HG02870 (cell line): ENCODE results near the gene NT5DC1.
"Not testable (repeated sequence)": the region's sequence is repeated elsewhere in the genome, so short reads cannot be mapped to it uniquely, and the experiment has no call there.

Source experiments
- ATAC-seq: cut with Tn5 transposase; IDR thresholded peaks from one replicate; pipeline ENCODE4 v1.9.1; 2021; ENCODE audit warnings: mild to moderate bottlenecking, moderate library complexity; ENCODE audit not compliant: unreplicated experiment

The NT5DC1 gene

DNA sequence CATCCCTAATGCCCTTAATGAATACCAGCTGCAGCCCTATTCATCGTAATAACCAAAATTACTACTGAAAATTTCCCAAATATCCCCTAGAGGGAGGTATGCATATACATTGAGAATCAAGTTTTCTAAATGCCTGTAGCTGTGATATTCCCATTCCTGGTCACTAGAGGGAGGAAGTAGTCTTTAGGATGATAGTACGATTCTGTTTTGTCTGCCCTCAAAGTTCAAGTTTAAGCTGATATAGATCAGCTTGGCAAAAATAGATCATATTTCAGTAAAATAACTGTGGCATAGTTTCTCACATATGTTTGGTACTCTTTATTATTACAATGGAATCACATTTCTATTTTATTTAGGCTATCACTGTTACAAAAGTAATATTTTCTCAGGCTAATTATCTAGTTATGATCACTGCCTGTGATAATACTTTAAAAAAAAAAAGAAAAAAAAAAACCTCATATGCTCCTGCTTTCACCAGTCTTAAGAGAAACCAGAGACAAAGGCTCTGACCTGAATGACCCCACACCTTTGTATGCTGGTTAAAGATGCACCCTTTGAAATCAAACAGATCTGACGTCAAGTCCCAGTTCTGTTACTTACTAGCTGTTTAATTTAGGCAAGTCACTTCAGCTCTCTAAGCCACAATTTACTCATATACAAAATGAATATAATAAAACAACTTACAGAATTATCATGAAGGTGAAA, 168.1 kb downstream of the NT5DC1 start:
- peak; percentile 91 for ATAC-seq

DNA sequence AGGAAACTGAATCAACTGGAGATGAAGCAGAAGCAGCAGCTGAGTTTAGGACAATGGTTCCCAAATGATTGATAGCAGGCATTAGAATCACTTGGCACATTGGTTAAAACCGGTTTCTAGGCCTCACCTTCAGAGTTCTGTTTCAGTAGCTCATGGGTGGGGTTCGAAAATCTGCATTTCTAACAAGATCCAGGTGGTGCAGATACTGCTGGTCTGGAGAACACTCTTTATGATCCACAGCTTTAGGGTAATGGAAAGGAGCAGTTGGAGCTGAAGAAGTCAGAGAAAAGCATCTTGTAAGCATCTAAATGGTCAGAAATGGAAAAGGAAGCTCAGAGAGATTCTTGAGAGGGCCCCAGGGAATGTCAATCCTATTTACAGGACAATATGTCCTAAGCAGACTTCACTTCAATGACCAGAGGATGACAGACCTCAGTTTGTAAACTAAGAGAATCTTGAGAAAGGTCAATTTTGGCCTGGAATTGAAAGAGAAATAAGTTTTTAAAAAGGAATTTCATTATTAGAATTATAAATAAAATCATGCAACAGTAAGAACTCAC, 170.6 kb downstream of the NT5DC1 start:
- ATAC-seq: no peak

DNA sequence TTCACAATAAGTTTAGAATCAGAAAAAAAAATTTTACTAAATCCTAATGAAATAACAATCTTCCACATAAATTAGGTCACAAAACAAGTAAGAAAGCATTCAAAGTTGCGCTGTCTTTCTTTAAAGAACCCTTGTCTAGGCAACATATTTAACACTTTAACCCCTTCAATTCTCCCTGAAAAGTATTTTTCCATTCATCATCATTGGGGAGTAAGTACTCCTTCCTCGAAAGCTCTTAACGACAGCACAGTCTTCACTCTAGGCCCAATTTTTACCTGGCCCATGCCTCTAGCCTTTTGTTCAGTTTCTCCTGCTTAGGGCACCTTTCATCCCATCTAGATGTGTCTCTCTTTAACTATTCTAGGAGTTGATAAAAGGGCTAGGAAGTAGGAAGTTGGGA, 176.5 kb downstream of the NT5DC1 start:
- ATAC-seq: no peak

DNA sequence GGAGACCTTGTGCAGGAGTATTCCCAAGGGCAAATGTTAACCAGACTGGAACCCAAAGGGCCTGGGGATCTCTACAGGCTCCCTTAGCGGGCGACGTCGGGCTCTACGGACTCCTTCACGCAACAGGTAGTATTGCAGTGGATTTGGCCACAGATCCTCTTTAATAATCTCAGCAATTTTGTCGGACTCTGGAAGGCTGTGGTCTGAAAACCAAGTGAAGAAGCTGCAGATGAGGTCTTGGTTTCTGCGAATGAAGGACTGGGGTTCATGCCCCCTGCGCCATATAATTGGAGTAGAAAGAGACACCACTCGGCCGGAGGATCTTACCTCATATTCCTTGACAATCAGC, 177.8 kb downstream of the NT5DC1 start:
- ATAC-seq: no peak

DNA sequence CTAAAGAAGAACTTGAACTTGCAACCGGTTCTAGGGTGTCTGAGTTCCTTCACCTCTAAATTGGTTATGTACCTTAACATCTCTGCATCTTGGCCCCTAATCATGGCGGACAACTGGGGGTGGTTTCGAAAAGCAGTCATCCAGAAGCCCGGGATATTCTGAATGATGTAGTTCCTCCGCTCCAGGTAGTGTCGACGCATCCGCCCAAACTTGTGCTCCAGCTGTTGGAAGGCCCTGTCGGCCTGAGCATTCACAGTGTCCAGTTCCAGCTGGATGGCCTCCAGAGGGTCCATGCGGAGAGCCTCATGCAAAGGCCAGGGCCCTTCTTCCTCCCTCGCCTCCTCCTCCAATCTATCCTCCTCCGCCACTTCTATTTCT, 178.2 kb downstream of the NT5DC1 start:
- peak; percentile 1 for ATAC-seq

DNA sequence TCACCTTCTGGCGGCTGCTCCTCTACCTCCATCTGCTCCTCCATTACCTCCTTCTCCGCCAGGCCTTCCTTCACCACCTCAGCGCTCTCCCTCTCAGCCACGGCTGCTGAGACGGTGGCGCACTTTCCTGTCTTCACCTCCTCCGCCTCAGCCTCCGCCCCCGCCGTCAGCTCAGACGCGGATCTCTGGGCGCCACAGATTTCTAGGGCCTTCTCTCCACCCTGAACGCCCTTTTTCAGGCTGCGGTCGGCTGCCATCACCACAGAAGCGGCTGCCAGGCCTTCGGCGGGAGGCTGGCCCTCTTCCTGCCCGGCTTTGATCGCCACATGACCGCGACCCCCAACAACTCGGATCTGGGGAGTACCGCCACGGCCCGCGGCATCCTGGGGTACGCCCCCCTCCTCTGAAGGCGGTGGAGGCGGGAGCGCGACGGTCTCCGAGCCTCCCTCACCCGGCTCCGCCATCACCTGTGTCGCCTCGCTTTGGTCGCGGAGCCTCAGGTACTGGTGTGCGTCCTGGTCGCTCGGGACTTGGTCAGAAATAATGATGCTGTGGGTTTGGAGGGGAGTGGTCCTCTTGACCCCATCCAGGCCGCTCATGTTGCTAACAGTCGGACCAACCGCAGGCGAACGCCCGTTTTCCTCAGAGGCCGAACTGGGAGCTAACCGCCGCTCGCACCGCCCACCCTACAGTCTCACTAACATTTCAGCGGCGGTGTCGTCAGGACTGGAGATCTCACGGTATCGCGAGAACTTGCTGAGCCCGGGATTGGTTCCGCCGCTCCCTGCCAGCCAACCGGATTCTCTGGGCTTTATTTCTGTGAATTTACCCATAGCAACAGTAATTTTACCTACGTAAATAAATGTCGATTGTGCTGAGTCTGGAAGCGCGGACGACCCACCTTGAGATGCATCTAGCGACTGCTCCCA, 178.8 kb downstream of the NT5DC1 start, which contains the start of gene TSPYL1:
TSPYL1 (minus strand) TSS at position 699 of the 929 bp plus-strand sequence; CDS start at position 599, 100 bp downstream.
- ATAC-seq: peak; percentile 93

DNA sequence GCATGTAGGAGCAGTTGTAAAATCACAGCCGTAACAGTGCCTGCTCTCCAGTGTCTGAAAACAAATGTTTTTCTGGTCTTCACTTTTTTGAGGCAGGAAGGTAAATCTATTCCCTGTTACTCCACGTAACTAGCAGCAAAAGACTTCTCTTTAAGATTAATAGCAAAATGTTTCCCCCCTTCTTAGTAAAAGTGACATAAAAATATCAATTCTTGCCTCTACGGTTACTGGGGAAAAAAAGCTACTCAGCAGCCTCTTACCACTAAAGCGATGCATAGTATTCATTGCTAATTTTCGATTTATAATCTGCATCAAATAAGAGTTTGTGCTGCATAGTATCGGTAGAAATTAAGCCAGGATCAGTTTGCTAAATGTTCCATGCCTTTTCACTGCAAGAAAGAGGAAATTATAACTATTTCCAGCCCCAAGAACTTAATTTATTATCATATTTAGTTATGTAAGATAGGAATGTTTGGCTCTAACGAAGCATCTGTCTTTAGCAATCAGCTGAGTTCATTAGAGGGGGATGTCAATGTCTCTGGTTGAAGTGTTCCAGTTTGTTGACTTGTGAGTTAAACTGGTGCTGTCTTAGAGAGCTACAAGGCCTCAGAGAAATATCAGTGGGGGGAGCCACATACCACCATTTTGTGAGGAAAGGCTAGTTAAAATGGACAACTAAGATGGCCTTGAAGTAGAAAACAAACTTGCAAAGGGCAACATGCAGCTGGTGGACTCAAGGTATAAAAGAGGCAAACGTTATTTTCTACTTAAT, 179.7 kb downstream of the NT5DC1 start:
- ATAC-seq: no peak

DNA sequence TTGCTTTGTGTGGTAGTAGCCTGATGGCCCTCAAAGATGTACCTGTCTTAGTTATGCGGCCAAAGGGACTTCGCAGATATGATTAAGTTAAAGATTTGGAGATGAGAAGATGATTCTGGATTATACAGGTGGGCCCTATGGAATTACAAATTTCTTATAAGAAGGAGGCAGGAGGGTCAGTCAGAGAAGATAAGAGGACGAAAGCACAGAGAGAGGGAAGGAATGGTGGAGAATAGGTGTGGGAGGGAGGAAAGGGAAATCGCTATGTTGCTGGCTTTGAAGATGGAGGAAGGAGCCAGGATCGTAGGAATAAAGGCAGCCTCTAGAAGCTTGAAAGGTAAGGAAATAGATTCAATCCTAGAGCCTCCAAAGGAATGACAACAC, 180.3 kb downstream of the NT5DC1 start:
- no peak for ATAC-seq

DNA sequence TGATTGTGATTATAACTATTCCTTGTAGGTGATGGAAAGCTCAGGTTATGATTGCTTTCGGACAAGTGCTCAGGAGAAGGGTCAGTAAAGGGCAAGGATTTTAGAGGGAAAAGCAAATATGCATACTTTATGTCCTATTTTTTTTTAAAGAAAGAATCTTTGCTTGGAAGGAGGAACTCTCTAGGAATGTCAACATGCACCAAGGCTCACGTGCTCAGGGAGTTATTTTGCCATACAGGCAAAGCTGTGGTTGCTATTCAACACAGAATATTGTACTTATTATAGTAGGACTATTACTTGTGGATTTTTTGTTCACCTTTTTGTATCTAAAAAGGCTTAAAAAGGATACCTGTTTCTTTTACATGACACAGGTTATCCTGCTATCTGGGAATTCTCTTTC, 182.0 kb downstream of the NT5DC1 start:
- no peak for ATAC-seq

DNA sequence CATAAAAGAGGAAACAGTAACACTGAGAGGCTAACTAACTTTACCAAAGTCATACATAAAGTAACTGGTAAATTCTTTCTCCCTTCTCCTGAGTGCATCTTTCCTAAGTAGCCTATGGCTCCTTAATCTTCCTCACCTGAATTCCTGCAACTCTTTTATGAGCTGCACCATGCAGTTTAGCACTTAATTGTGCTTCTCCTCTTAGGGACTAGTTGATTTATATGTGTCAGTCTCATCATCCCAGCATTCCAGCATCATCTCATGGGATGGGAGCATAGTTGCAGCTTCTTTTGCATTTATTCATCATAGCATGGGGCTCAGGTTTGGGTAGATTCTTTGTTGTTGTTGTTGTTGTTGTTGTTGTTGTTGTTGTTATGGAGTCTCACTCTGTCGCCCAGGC, 182.5 kb downstream of the NT5DC1 start:
- no peak for ATAC-seq

DNA sequence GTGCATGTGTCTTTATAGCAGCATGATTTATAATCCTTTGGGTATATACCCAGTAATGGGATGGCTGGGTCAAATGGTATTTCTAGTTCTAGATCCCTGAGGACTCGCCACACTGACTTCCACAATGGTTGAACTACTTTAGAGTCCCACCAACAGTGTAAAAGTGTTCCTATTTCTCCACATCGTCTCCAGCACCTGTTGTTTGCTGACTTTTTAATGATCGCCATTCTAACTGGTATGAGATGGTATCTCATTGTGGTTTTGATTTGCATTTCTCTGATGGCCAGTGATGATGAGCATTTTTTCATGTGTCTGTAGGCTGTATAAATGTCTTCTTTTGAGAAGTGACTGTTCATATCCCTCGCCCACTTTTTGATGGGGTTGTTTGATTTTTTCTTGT, 184.3 kb downstream of the NT5DC1 start:
- not testable (repeated sequence) for ATAC-seq

DNA sequence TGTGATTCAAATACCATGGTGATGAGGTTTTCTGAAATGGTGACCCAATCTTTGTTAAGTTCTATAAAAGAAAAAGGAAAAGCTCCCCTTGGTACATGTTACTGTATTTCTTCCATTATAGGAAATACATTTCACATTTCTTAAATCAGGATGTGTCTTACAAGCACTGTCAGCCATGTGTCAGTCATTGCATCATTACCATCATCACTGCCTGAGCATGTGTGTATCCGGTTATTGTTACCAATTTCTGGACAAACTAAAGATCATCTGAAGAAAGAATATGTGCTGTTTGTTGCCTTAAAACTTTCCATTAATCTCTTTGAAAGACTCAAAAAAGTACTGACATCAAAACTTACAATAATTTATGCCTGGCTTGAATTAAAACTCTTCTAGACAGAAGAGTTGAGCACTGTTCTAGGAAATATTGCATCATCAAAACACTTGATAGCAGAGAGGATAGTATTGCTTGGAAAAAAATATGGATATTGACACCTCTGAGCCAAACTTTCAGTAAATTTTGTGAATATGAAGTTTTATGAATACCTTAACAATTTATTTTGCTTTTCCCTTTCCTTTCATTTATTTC, 186.2 kb downstream of the NT5DC1 start:
- no peak for ATAC-seq

DNA sequence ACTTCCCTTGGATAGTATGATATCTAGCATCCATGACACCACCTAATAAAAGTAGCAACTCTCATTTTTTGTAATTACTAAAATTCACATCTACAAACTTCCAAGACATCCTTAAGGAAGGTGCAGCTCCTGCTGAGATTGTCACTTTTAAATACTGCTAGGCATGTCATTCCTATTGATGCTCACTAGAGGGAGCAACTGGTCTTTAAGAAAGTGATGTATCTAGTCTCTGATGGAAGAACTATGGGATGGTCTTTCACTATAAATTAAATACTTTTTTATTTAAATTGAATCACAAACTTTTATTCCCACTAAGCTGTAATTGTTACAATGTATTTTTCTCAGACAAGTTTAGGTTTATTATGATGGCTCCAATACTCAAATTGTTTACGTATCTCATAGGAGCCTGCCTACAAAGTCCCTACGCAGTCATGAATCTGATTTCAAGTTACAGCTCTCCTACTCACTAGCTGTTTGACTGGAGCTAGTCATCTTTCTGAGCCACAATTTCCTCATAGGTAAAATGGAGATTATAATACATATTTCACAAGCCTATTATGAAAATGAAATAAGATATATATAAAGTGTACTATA, 187.1 kb downstream of the NT5DC1 start:
- no peak for ATAC-seq

DNA sequence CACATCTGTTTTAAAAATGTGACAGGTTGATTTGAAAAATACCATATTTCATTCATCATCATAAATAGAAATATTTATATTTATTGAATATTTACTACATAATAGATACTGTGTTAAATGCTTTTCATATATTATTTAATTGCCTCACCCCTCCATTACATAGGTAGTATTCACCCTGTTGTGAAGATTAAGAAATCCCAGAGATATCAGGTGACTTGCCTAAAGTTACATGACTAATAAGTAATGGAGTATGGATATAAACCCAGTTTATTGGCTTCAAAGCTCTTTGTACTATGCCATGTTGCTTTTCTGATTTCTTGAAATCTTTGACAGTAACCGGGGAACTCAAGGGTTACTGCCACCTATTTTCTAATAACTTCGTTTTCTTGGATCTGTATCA, 189.2 kb downstream of the NT5DC1 start:
- no peak for ATAC-seq

DNA sequence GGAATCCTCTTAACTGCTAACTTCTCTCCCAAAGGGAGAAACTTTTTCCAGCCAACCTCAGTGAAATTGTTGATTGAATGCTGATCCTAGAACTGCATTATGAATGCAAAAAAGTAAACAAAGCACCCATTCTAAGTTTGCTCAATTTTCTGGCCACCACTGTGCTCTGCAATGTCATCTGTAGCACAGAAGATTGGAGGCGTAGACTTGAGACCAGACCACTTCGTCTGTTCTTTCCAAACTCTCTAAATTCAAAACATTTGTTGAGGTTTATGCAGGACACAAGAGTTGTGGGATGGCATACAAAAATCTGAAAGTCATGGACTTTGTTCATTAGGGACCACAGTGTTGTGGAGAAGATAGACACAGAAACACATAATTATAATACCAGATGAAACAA, 190.1 kb downstream of the NT5DC1 start:
- no peak for ATAC-seq

DNA sequence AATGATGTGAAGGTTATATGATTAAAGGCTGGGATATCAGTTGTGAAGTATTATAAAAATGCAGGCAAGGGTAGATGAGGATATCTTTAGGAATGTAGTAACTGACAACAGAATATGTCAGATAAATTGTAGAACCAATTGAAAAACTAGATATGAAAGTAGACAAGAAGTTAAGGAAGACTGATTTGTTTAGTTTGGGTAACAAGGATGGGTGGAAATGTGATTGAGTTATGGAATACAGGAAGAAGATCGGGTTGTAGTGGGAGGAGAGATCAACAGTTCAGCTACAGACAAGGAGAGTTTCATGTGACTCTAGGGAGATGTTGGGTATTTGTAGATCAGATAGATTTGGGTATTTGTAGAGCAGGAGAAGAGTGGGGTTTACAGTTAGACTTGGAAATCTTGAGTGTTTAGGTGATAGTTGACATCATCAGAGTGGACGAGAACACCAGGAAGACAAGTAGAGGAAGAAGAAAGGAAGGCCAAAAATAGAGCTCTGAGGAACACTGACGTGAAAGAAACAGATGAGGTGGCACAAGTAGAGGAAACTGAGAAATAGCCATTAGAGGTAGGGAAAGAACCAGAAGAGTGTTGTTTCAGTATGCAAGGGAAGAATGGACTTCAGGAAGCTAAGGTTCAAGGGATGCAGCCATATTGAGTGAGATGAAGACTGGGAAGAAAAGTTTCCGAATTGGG, 191.2 kb downstream of the NT5DC1 start:
- no peak for ATAC-seq

DNA sequence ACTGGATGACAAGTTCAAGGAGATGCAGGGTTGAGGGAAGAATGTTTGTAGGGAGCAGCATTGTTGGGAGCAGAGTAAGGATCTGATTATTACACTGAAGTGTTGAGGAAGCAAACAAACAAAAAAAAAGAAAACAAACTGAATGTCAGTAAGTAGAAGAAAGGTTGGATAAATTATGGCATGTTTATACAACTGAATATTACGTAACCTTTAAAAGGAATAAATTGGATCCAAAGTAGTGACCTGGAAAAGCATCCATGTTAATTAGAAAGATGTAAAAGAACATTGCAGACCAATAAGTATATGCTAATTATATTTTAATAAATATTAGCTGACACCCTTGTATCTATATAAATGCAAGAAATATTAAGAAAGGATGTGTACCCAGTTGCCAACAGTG, 191.9 kb downstream of the NT5DC1 start:
- no peak for ATAC-seq

DNA sequence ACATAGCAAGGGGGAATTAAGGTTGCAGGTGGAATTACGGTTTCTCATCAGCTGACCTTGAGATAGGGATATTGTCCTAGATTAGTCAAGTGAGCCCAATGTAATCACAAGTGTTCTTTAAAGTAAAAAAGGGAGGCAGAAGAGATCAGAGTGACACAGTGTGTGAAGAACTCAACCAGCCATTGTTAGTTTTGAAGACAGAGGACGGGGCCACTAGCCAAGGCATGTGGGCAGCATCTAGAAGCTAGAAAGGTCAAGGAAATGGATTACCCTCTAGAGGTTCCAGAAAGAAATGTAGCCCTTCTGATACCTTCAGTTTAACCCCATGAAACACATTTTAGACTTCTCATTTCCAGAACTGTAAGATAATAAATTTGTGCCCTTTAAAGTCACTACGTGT, 197.6 kb downstream of the NT5DC1 start:
- no peak for ATAC-seq

DNA sequence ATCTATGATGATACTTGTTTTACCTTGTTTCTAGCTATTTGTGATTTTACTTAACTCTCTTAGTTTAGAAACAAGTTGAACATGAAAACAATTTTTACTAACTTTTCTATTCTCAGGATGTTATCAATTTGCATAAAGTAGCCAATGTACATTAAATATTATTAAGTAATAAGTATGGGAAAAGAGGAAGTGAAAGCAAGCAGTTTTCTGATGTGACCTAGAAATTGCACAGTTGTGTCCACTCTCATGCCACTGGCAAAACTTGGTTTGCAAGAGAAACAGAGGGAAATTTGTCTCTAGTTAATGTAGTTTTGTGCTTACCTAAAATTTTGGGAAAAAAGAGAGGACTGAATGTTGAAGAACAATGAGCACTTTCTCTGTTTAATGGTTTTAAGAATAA, 198.3 kb downstream of the NT5DC1 start:
- no peak for ATAC-seq
